Measurements from ENCODE around the gene VWF.

DNA sequence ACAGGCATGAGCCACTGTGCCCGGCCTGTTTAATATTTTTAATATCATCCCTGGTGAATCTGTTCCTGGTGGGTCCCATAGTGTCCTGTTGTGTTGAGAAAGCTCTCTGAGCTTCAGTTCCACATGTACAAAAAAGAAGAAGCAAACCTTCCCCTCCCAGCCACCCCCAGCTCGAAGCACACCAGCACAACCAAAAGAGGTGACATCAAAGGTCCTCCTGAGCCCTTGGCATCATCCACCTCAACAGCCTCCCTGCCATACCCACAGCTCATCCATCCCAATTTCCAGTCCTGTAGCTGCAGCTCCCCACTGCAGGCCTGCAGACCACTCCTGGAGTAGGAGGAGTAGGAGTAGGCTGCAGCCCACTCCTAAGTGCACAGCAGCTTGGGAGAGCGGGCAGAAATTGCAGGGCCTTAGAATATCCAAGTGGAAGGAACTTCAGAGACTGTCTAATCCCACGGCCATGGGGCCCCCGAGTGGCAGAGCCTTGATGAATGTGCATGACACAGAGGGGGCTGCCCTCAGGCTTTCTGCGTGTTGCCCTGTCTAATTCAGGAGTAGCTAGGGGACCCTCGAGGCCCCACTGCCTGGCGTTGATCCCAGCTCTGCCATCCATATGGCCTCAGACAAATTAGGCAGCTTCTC lies 39.1 kb upstream of the VWF start:
- TF ChIP-seq, protein P1, sequence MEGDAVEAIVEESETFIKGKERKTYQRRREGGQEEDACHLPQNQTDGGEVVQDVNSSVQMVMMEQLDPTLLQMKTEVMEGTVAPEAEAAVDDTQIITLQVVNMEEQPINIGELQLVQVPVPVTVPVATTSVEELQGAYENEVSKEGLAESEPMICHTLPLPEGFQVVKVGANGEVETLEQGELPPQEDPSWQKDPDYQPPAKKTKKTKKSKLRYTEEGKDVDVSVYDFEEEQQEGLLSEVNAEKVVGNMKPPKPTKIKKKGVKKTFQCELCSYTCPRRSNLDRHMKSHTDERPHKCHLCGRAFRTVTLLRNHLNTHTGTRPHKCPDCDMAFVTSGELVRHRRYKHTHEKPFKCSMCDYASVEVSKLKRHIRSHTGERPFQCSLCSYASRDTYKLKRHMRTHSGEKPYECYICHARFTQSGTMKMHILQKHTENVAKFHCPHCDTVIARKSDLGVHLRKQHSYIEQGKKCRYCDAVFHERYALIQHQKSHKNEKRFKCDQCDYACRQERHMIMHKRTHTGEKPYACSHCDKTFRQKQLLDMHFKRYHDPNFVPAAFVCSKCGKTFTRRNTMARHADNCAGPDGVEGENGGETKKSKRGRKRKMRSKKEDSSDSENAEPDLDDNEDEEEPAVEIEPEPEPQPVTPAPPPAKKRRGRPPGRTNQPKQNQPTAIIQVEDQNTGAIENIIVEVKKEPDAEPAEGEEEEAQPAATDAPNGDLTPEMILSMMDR (IDR thresholded peaks at IDR 0.05), result no peak
- TF ChIP-seq POLR2A (IDR thresholded peaks at IDR 0.05), result no peak
